HG02798 (cell line): ENCODE results near the gene EDN3.
"Not testable (repeated sequence)": the region's sequence is repeated elsewhere in the genome, so short reads cannot be mapped to it uniquely, and the experiment has no call there.

Experiments used
- ATAC-seq: cut with Tn5 transposase; IDR thresholded peaks from one replicate; pipeline ENCODE4 v1.9.1; 2021; ENCODE audit warnings: mild to moderate bottlenecking; ENCODE audit not compliant: unreplicated experiment, poor library complexity

EDN3 gene

GRCh38 chr20:59334651-59335300 lies 34.4 kb downstream of the EDN3 start:
- ATAC-seq: no peak

- no peak for ATAC-seq
These were observed 35.0 kb downstream of the EDN3 start for GRCh38 chr20:59335377-59335776.

- ATAC-seq: no peak
These were observed 36.1 kb downstream of the EDN3 start for GRCh38 chr20:59336540-59336939.

- not testable (repeated sequence) for ATAC-seq
These were observed 38.0 kb downstream of the EDN3 start for GRCh38 chr20:59338444-59338843.

- no peak for ATAC-seq
These were observed 39.9 kb downstream of the EDN3 start for GRCh38 chr20:59340201-59340885.

GRCh38 chr20:59341285-59342022 lies 41.0 kb downstream of the EDN3 start:
- not testable (repeated sequence) for ATAC-seq

- ATAC-seq: no peak
These were observed 41.9 kb downstream of the EDN3 start for GRCh38 chr20:59342023-59342957.

GRCh38 chr20:59346061-59346460 lies 45.6 kb downstream of the EDN3 start:
- no peak for ATAC-seq

GRCh38 chr20:59349277-59349676 lies 48.9 kb downstream of the EDN3 start:
- ATAC-seq: no peak

GRCh38 chr20:59350330-59351156 lies 50.1 kb downstream of the EDN3 start:
- no peak for ATAC-seq

GRCh38 chr20:59351157-59352040 lies 51.0 kb downstream of the EDN3 start:
- no peak for ATAC-seq

- ATAC-seq: no peak
These were observed 52.1 kb downstream of the EDN3 start for GRCh38 chr20:59352541-59352940.

- ATAC-seq: no peak
These were observed 52.6 kb downstream of the EDN3 start for GRCh38 chr20:59352990-59353389.

- no peak for ATAC-seq
These were observed 54.0 kb downstream of the EDN3 start for GRCh38 chr20:59354460-59354859.

GRCh38 chr20:59355242-59355641 lies 54.8 kb downstream of the EDN3 start:
- no peak for ATAC-seq

GRCh38 chr20:59356662-59357165 lies 56.3 kb downstream of the EDN3 start:
- ATAC-seq: no peak

- not testable (repeated sequence) for ATAC-seq
These were observed 58.4 kb downstream of the EDN3 start for GRCh38 chr20:59358793-59359192.
